HG03280 (cell line): ENCODE measurements around the gene MBLAC2.

ENCODE experiments used
- ATAC-seq: cut with Tn5 transposase; IDR thresholded peaks from one replicate; pipeline ENCODE4 v1.9.1; 2021; ENCODE audit warnings: mild to moderate bottlenecking, moderate library complexity; ENCODE audit not compliant: unreplicated experiment

MBLAC2 gene

GRCh38 chr5:90472783-90473395 lies 1.7 kb downstream of the MBLAC2 start:
- no peak for ATAC-seq

- ATAC-seq, result no peak
These were observed 13.3 kb downstream of the MBLAC2 start for GRCh38 chr5:90461288-90461687.

GRCh38 chr5:90446961-90447360 lies 27.6 kb downstream of the MBLAC2 start:
- no peak for ATAC-seq

GRCh38 chr5:90440644-90441043 lies 33.9 kb downstream of the MBLAC2 start:
- ATAC-seq, result no peak

- no peak for ATAC-seq
These were observed 36.5 kb downstream of the MBLAC2 start for GRCh38 chr5:90438100-90438499.

GRCh38 chr5:90437663-90438062 lies 36.9 kb downstream of the MBLAC2 start:
- ATAC-seq, result no peak

- ATAC-seq, result peak; percentile 59
These were observed 40.4 kb downstream of the MBLAC2 start for GRCh38 chr5:90434116-90434714.

- peak; percentile 50 for ATAC-seq
These were observed 50.3 kb downstream of the MBLAC2 start for GRCh38 chr5:90424245-90424644.

- no peak for ATAC-seq
These were observed 53.4 kb downstream of the MBLAC2 start for GRCh38 chr5:90421136-90421535.

GRCh38 chr5:90418214-90418613 lies 56.4 kb downstream of the MBLAC2 start:
- ATAC-seq, result no peak

- no peak for ATAC-seq
These were observed 64.3 kb downstream of the MBLAC2 start for GRCh38 chr5:90410178-90410762.

GRCh38 chr5:90409318-90410177 lies 65.0 kb downstream of the MBLAC2 start, which contains the start of gene CETN3:
CETN3 (minus strand) TSS chr5:90409756; CDS start chr5:90409661, 95 bp downstream.
- ATAC-seq, result peak; percentile 94

GRCh38 chr5:90408571-90409317 lies 65.8 kb downstream of the MBLAC2 start:
- ATAC-seq, result no peak
